ENCODE measurements around the gene USP28. TPM values are rescaled to one million over a fixed set of nuclear protein-coding genes. Genes with fewer than 3 reads are reported as not detected.

The USP28 gene
- total RNA-seq, 1 experiment from 2014 or later, result 74.4 TPM

DNA sequence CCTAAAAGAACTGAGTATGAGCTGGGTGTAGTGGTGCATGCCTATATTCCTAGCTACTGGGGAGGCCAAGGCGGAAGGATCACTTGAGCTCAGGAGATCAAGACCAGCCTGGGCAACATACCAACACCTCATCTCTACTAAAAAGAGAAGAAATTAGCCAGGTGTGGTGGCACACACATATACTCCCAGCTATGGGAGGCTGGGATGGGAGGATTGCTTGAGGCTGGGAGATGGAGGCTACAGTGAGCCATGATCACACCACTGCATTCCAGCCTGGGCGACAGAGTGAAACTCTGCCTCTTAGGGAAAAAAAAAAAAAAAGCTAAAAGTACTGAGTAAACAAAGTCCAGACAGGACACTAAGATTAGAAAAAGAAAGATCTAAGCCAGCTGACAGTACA is 25.8 kb upstream of the USP28 start:
- Mint-ChIP-seq H3K4me1 (ENCODE audit: low read depth, unreplicated experiment) (peaks cover 11% of the 10 kb centered on the region), H3K9me3 (ENCODE audit: unreplicated experiment) (no peaks in the 10 kb centered on the region), H3K4me3 (ENCODE audit: unreplicated experiment) (no peak overlapping the region), H3K36me3 (ENCODE audit: insufficient read depth, unreplicated experiment) (no peaks in the 10 kb centered on the region), H3K27me3 (ENCODE audit: insufficient read depth, unreplicated experiment) (peaks cover 3% of the 10 kb centered on the region), H3K27ac (ENCODE audit: unreplicated experiment) (no peak overlapping the region)
- ChIA-PET POLR2A (interaction anchor here (0.5 to 0.6 kb wide), 2 partner anchors 104 to 128 kb away, joined by 5 to 6 read pairs; partner anchors contain the start of gene ZW10), CTCF (interaction anchor here (0.6 to 0.9 kb wide), 5 partner anchors 10 to 360 kb away, joined by 3 to 12 read pairs (median 5); no protein-coding TSS in a partner anchor)
- DNase-seq, result peak in 1 of 2 experiments; percentile 32
- TF ChIP-seq, protein P1, sequence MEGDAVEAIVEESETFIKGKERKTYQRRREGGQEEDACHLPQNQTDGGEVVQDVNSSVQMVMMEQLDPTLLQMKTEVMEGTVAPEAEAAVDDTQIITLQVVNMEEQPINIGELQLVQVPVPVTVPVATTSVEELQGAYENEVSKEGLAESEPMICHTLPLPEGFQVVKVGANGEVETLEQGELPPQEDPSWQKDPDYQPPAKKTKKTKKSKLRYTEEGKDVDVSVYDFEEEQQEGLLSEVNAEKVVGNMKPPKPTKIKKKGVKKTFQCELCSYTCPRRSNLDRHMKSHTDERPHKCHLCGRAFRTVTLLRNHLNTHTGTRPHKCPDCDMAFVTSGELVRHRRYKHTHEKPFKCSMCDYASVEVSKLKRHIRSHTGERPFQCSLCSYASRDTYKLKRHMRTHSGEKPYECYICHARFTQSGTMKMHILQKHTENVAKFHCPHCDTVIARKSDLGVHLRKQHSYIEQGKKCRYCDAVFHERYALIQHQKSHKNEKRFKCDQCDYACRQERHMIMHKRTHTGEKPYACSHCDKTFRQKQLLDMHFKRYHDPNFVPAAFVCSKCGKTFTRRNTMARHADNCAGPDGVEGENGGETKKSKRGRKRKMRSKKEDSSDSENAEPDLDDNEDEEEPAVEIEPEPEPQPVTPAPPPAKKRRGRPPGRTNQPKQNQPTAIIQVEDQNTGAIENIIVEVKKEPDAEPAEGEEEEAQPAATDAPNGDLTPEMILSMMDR (IDR thresholded peaks at IDR 0.05; ENCODE audit: insufficient read depth in 1 of 2, low read depth in 1 of 2, low read length in 1 of 2, severe bottlenecking in 1 of 2, unreplicated experiment in 1 of 2), result no peak
- intact Hi-C loops (cut with micrococcal nuclease; ENCODE audit: unreplicated experiment), result no loop called here
- H3K27me3 ChIP-seq (replicated peaks; ENCODE audit: control insufficient read depth, insufficient read depth, low read length), result no peaks in the 10 kb centered on the region
- no peaks in the 10 kb centered on the region for H3K36me3 ChIP-seq (ENCODE audit: control insufficient read depth, insufficient read depth, low read length)
- H3K9me3 ChIP-seq, result no peaks in the 10 kb centered on the region; the same call in 1 of the 2 replicates
- H3K4me3 ChIP-seq (ENCODE audit: low read depth, low read length), result no peak overlapping the region
- peaks cover 7% of the 10 kb centered on the region for H3K4me1 ChIP-seq
- BruUV-seq (replicated peaks), result no TSS peak

DNA sequence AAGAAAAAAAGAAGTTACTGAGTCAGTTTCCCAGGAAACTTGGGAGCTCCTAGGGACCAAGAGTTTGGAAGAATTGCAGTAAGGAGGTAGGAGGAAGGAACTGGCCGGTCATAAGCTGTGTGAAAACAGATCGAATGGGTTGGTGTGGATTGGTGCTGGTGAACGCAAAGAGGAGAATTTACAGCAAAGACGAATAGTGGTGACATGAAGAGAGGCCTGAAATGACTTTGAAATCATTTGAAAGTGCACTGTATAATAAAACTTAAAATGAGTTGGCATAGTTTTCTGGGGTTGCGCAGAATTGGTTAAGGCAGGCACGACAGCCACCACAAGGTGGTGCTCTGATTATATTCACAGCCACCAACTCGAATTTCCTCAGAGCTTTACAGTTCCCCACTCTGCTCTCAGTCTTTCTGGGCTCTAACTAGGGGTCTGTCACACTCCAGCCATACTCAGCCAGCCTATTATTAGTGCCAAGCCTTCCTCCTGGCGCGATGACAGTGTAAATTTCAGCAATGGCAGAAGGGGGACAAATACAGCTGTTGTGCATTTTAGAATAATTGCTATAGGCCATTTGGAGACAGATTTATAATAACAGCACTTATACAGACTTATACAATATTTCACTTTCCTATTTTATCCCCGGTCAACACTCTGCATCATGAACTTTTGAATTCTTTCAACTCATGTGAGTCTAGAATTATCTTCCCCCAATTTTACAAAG is 20.9 kb upstream of the USP28 start:
- ChIA-PET POLR2A (no interaction called here), CTCF (interaction anchor here (0.6 to 4.4 kb wide), 25 partner anchors 10 to 1136 kb away, joined by 3 to 86 read pairs (median 4); partner anchors contain the start of genes HTR3B and USP28)
- intact Hi-C loops (cut with micrococcal nuclease; ENCODE audit: unreplicated experiment), result loop anchor here (1.0 to 5.0 kb wide), 4 partner anchors 81 to 366 kb away; partner anchors contain the start of gene HTR3A
- TF ChIP-seq, protein P1 (IDR thresholded peaks at IDR 0.05; ENCODE audit: insufficient read depth in 1 of 2, low read depth in 1 of 2, low read length in 1 of 2, severe bottlenecking in 1 of 2, unreplicated experiment in 1 of 2), result peak; percentile 93
- peaks cover 7% of the 10 kb centered on the region for H3K4me1 Mint-ChIP-seq (ENCODE audit: low read depth, unreplicated experiment)
- DNase-seq, result peak in 1 of 2 experiments; percentile 55
- no peak overlapping the region for H3K4me3 Mint-ChIP-seq (ENCODE audit: unreplicated experiment)
- Histone ChIP-seq H3K4me3 (ENCODE audit: low read depth, low read length) (no peak overlapping the region), H3K36me3 (ENCODE audit: control insufficient read depth, insufficient read depth, low read length) (no peaks in the 10 kb centered on the region), H3K9me3 (no peaks in the 10 kb centered on the region; the same call in 1 of the 2 replicates), H3K27me3 (replicated peaks; ENCODE audit: control insufficient read depth, insufficient read depth, low read length) (no peaks in the 10 kb centered on the region), H3K4me1 (no peaks in the 10 kb centered on the region)
- H3K36me3 Mint-ChIP-seq (ENCODE audit: insufficient read depth, unreplicated experiment), result no peaks in the 10 kb centered on the region
- no peaks in the 10 kb centered on the region for H3K9me3 Mint-ChIP-seq (ENCODE audit: unreplicated experiment)
- H3K27ac Mint-ChIP-seq (ENCODE audit: unreplicated experiment), result no peak overlapping the region
- peaks cover 3% of the 10 kb centered on the region for H3K27me3 Mint-ChIP-seq (ENCODE audit: insufficient read depth, unreplicated experiment)
- no TSS peak for BruUV-seq (replicated peaks)

DNA sequence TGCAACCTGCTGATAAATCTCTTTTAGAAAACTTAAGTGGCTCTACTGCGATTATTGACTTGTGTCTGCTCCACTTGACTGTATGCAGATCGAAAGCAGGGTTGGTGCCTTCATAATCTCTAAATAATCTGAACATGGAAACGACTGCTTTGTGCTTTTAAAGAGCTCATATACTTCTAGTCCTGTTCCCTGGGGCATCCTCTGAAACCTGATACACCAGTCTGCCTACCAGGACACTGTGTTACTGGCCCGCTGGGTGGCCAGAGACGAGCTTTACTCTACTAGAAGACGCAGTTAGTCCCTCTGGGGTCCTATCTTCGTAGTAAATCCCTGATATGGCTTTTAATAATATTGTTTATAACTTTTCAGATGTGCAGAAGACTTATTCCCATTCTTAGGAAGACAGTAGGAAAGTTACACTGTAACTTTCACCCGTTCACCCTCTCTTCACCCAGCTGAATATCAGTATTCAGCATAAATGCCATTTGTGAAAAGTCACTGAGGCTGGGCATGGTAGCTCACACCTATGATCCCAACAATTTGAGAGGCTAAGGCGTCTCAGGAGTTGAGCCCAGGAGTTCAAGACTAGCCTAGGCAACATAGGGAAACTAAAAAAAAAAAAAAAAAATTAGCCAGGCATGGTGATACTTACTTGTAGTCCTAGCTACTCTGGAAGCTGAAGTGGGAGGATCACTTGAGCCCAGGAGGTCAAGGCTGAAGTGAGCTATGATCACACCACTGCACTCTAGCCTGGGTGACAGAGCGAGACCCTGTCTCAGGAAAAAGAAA is 20.2 kb upstream of the USP28 start:
- CTCF ChIA-PET, result interaction anchor here (0.7 to 4.4 kb wide), 24 partner anchors 10 to 1136 kb away, joined by 3 to 86 read pairs (median 5); partner anchors contain the start of genes HTR3B and USP28
- TF ChIP-seq, protein P1 (IDR thresholded peaks at IDR 0.05; ENCODE audit: insufficient read depth in 1 of 2, low read depth in 1 of 2, low read length in 1 of 2, severe bottlenecking in 1 of 2, unreplicated experiment in 1 of 2), result peak in 1 of 2 experiments; percentile 8
- H3K27me3 Mint-ChIP-seq (ENCODE audit: insufficient read depth, unreplicated experiment), result peaks cover 3% of the 10 kb centered on the region
- H3K27ac Mint-ChIP-seq (ENCODE audit: unreplicated experiment), result no peak overlapping the region
- H3K4me3 ChIP-seq (ENCODE audit: low read depth, low read length), result no peak overlapping the region
- H3K4me1 ChIP-seq, result no peaks in the 10 kb centered on the region
- H3K4me1 Mint-ChIP-seq (ENCODE audit: low read depth, unreplicated experiment), result peaks cover 7% of the 10 kb centered on the region
- peak in 1 of 2 experiments; percentile 39 for DNase-seq
- BruUV-seq (replicated peaks), result no TSS peak
- no peak overlapping the region for H3K4me3 Mint-ChIP-seq (ENCODE audit: unreplicated experiment)
- no peaks in the 10 kb centered on the region for H3K9me3 Mint-ChIP-seq (ENCODE audit: unreplicated experiment)
- H3K36me3 Mint-ChIP-seq (ENCODE audit: insufficient read depth, unreplicated experiment), result peaks cover 1% of the 10 kb centered on the region
- H3K36me3 ChIP-seq (ENCODE audit: control insufficient read depth, insufficient read depth, low read length), result no peaks in the 10 kb centered on the region
- POLR2A ChIA-PET, result no interaction called here
- no peaks in the 10 kb centered on the region for H3K27me3 ChIP-seq (replicated peaks; ENCODE audit: control insufficient read depth, insufficient read depth, low read length)
- intact Hi-C loops (cut with micrococcal nuclease; ENCODE audit: unreplicated experiment), result loop anchor here (1.0 to 5.0 kb wide), 4 partner anchors 82 to 367 kb away; partner anchors contain the start of gene HTR3A
- no peaks in the 10 kb centered on the region; the same call in 1 of the 2 replicates for H3K9me3 ChIP-seq

All from Caco-2 (cell line).